Loucy (cell line): ENCODE measurements around the gene ENDOG.

Experiments
- H2AFZ ChIP-seq: fragments of 200-600 bp; sonication (generic); 2 replicates; pipeline ENCODE4 v1.6.0; 2016; ENCODE audit warnings: antibody characterized with exemption, mild to moderate bottlenecking, low read length, moderate library complexity
- H3F3A ChIP-seq: fragments of 200-600 bp; 2 replicates; pipeline ENCODE4 v1.6.0; 2016; ENCODE audit warnings: antibody characterized with exemption, low read depth, mild to moderate bottlenecking
- H3K27me3 ChIP-seq: fragments of 200-600 bp; sonication (generic); 2 replicates; pipeline ENCODE4 v1.6.1; 2014; ENCODE audit warnings: low read length, mild to moderate bottlenecking; ENCODE audit not compliant: insufficient read depth, poor library complexity, severe bottlenecking
- H3K36me3 ChIP-seq: fragments of 200-600 bp; sonication (generic); 2 replicates; pipeline ENCODE4 v1.6.1; 2016; ENCODE audit warnings: low read length; ENCODE audit not compliant: insufficient read depth
- H3K4me1 ChIP-seq: fragments of 200-600 bp; sonication (generic); 2 replicates; pipeline ENCODE4 v1.5.1; 2014; ENCODE audit warnings: low read length, mild to moderate bottlenecking; ENCODE audit not compliant: insufficient read depth, poor library complexity, severe bottlenecking
- H3K4me2 ChIP-seq: fragments of 200-600 bp; sonication (generic); 2 replicates; pipeline ENCODE4 v1.6.0; 2014; ENCODE audit warnings: antibody characterized with exemption, low read length, low read depth, mild to moderate bottlenecking; ENCODE audit not compliant: poor library complexity, severe bottlenecking
- H3K4me3 ChIP-seq: fragments of 200-600 bp; sonication (generic); 2 replicates; pipeline ENCODE4 v1.5.1; 2014; ENCODE audit warnings: low read length, mild to moderate bottlenecking, mixed read lengths; ENCODE audit not compliant: poor library complexity, severe bottlenecking
- H3K79me2 ChIP-seq: fragments of 200-600 bp; sonication (generic); 2 replicates; pipeline ENCODE4 v1.6.1; 2014; ENCODE audit warnings: low read length; ENCODE audit not compliant: insufficient read depth
- H3K9ac ChIP-seq: fragments of 200-600 bp; sonication (generic); 2 replicates; pipeline ENCODE4 v1.6.0; 2014; ENCODE audit warnings: mild to moderate bottlenecking, low read depth, low read length, moderate library complexity; ENCODE audit not compliant: poor library complexity, severe bottlenecking
- H3K9me2 ChIP-seq: fragments of 200-600 bp; sonication (generic); replicated peaks from 2 replicates; pipeline ENCODE4 v1.6.1; 2016; ENCODE audit warnings: low read depth, low read length, mixed read lengths
- H3K9me3 ChIP-seq: fragments of 200-600 bp; sonication (generic); 2 replicates; pipeline ENCODE4 v1.6.1; 2014; ENCODE audit warnings: mild to moderate bottlenecking, antibody characterized with exemption, low read length, low read depth; ENCODE audit not compliant: insufficient read depth
- H4K20me1 ChIP-seq: fragments of 200-600 bp; sonication (generic); 2 replicates; pipeline ENCODE4 v1.6.0; 2014; ENCODE audit warnings: antibody characterized with exemption, low read length, mild to moderate bottlenecking; ENCODE audit not compliant: insufficient read depth, poor library complexity, severe bottlenecking
- CTCF ChIP-seq: fragments of 200-600 bp; sonication (generic); conservative IDR thresholded peaks from 2 replicates; pipeline ENCODE4 v1.5.1; 2014; ENCODE audit warnings: mild to moderate bottlenecking, antibody characterized with exemption, low read length
- EZH2phosphoT487 ChIP-seq: fragments of 200-600 bp; IDR thresholded peaks from 2 replicates; pipeline ENCODE4 v1.6.1; 2018; ENCODE audit warnings: antibody characterized with exemption, mild to moderate bottlenecking, moderate library complexity, borderline replicate concordance

ENDOG gene

GRCh38 chr9:128771094-128771721 lies 47.1 kb upstream of the ENDOG start:
- Histone ChIP-seq H3F3A (no peaks in the 10 kb centered on the region), H3K9me3 (no peaks in the 10 kb centered on the region), H3K9ac (peak overlapping the region; percentile 82), H2AFZ (peak overlapping the region; percentile 77; the same call in 1 of the 2 replicates), H3K79me2 (peaks cover 16% of the 10 kb centered on the region; the same call in 1 of the 2 replicates), H3K9me2 (no peaks in the 10 kb centered on the region), H3K4me2 (peak overlapping the region; percentile 80), H3K4me1 (peaks cover 4% of the 10 kb centered on the region), H4K20me1 (no peaks in the 10 kb centered on the region), H3K27me3 (no peaks in the 10 kb centered on the region), H3K4me3 (peak overlapping the region; percentile 92), H3K36me3 (no peaks in the 10 kb centered on the region)
- TF ChIP-seq EZH2phosphoT487 (no peak), CTCF (no peak)

GRCh38 chr9:128771745-128772519 lies 46.4 kb upstream of the ENDOG start, which contains the start of gene ZER1:
ZER1 (minus strand) TSS chr9:128771927; CDS start chr9:128755565, 16,362 bp downstream.
- Histone ChIP-seq H3K27me3 (no peaks in the 10 kb centered on the region), H3K36me3 (no peaks in the 10 kb centered on the region), H2AFZ (peak within 1 kb of the TSS; percentile 77), H3F3A (no peaks in the 10 kb centered on the region), H3K4me2 (peak within 1 kb of the TSS; percentile 80), H3K9me2 (no peaks in the 10 kb centered on the region), H3K79me2 (peaks cover 16% of the 10 kb centered on the region; the same call in 1 of the 2 replicates), H4K20me1 (no peaks in the 10 kb centered on the region), H3K4me1 (peaks cover 4% of the 10 kb centered on the region), H3K9ac (peak within 1 kb of the TSS; percentile 82), H3K9me3 (no peaks in the 10 kb centered on the region), H3K4me3 (peak within 1 kb of the TSS; percentile 92)
- TF ChIP-seq EZH2phosphoT487 (no peak), CTCF (no peak)

GRCh38 chr9:128773049-128773448 lies 45.3 kb upstream of the ENDOG start:
- Histone ChIP-seq H3K4me2 (no peak overlapping the region), H3K9me3 (no peaks in the 10 kb centered on the region), H4K20me1 (no peaks in the 10 kb centered on the region), H3K27me3 (no peaks in the 10 kb centered on the region), H3F3A (no peaks in the 10 kb centered on the region), H3K4me1 (peaks cover 4% of the 10 kb centered on the region), H2AFZ (no peak overlapping the region), H3K79me2 (peaks cover 16% of the 10 kb centered on the region; the same call in 1 of the 2 replicates), H3K9me2 (no peaks in the 10 kb centered on the region), H3K4me3 (no peak overlapping the region), H3K9ac (no peak overlapping the region), H3K36me3 (no peaks in the 10 kb centered on the region)
- no peak for TF ChIP-seq EZH2phosphoT487
- TF ChIP-seq CTCF: no peak
